ENCODE results near the gene SEPTIN2.

DNA sequence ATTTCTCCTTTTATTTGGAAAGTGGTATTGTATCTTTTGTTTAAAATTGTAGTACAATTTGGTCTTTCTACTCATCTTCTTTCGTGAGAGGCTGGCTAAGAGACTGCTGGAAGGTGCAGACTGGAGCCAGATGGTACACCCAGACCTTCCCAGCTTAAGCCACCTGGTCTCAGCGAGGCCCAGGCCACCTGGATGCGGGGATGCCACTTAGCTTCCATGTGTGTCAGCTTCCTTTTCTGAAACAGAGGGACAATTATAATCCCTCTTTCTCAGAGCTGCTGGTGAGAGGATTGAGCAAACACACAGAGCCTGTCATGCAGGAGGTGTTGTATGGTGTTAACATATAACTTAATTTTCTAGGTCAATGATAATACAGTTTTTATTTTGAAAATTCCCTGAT is 57.7 kb downstream of the SEPTIN2 start:
- TF ChIP-seq, protein P1, sequence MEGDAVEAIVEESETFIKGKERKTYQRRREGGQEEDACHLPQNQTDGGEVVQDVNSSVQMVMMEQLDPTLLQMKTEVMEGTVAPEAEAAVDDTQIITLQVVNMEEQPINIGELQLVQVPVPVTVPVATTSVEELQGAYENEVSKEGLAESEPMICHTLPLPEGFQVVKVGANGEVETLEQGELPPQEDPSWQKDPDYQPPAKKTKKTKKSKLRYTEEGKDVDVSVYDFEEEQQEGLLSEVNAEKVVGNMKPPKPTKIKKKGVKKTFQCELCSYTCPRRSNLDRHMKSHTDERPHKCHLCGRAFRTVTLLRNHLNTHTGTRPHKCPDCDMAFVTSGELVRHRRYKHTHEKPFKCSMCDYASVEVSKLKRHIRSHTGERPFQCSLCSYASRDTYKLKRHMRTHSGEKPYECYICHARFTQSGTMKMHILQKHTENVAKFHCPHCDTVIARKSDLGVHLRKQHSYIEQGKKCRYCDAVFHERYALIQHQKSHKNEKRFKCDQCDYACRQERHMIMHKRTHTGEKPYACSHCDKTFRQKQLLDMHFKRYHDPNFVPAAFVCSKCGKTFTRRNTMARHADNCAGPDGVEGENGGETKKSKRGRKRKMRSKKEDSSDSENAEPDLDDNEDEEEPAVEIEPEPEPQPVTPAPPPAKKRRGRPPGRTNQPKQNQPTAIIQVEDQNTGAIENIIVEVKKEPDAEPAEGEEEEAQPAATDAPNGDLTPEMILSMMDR (conservative IDR thresholded peaks at IDR 0.05) = no peak
- no peak for TF ChIP-seq EZH2 (IDR thresholded peaks at IDR 0.05; ENCODE audit: low read depth)
